A549 (cell line): ENCODE data around the gene ELOVL5. TPM values are rescaled to one million over a fixed set of nuclear protein-coding genes. Genes with fewer than 3 reads are reported as not detected.

Experiments used
- ATAC-seq, 2 experiments: fragments of 200-7000 bp in 1 of 2; fragments of >200 bp in 1 of 2; cut with Nextera tagmentation in 1 of 2; cut with Tn5 transposase in 1 of 2; 3 replicates each; pipeline versions ENCODE4 v1.8.0 to v1.9.1; 2018 to 2020; ENCODE audit warnings: mild to moderate bottlenecking in 1 of 2, moderate library complexity in 1 of 2
- CTCF ChIA-PET: fragments of 300-600 bp; sonication (Branson Sonifier 250); formaldehyde crosslinking; extraction: SDS; loops from one replicate; lab custom pipeline; 2021; ENCODE audit warnings: antibody characterized with exemption, inconsistent platforms; lab: Yijun Ruan, JAX
- POLR2A ChIA-PET: fragments of 350-600 bp; formaldehyde crosslinking; extraction: SDS; loops from one replicate; lab custom pipeline; 2021; ENCODE audit warnings: antibody characterized with exemption, inconsistent platforms; lab: Yijun Ruan, JAX
- DNase-seq, 2 experiments: peaks; one replicate each; pipeline versions ENCODE4 v3.0.0 to v3.0.0-alpha.2; 2011 to 2016; ENCODE audit warnings: low read depth in 1 of 2, low spot score in 1 of 2
- FAIRE-seq: peaks from 2 replicates; lab custom pipeline; 2011; peaks lifted over from hg19 to GRCh38; lab: Jason Lieb, UNC
- H3K27ac ChIP-seq, 2 experiments: fragments of >200 bp; sonication (Bioruptor Twin); formaldehyde crosslinking; 3 replicates each; pipeline ENCODE4 v1.5.1; 2016 to 2017
- H3K4me1 ChIP-seq: fragments of >200 bp; sonication (Bioruptor Twin); formaldehyde crosslinking; 3 replicates; pipeline ENCODE4 v1.6.1; 2016
- H3K4me2 ChIP-seq: fragments of >200 bp; sonication (Bioruptor Twin); formaldehyde crosslinking; 3 replicates; pipeline ENCODE4 v1.6.1; 2016
- H3K4me3 ChIP-seq: fragments of >200 bp; sonication (Bioruptor Twin); formaldehyde crosslinking; 3 replicates; pipeline ENCODE4 v1.5.1; 2016
- H3K9me3 ChIP-seq: fragments of >200 bp; sonication (Bioruptor Twin); formaldehyde crosslinking; 3 replicates; pipeline ENCODE4 v1.6.1; 2016
- BHLHE40 ChIP-seq: IDR thresholded peaks from 2 replicates; pipeline ENCODE4 v1.6.1; 2012; ENCODE audit warnings: low read depth, low read length, inconsistent platforms
- CHD2 ChIP-seq: fragments of 150-350 bp; IDR thresholded peaks from 2 replicates; pipeline ENCODE4 v1.6.1; 2014; ENCODE audit warnings: low read length; ENCODE audit not compliant: partially characterized antibody
- EHF ChIP-seq: fragments of 250-450 bp; sonication (Bioruptor Pico); IDR thresholded peaks from 2 replicates; pipeline ENCODE4 v1.5.0; 2020; ENCODE audit warnings: mild to moderate bottlenecking
- ESRRA ChIP-seq: fragments of 150-350 bp; IDR thresholded peaks from 2 replicates; pipeline ENCODE4 v1.6.1; 2014; ENCODE audit warnings: mild to moderate bottlenecking, low read length, borderline replicate concordance
- FOSB ChIP-seq: fragments of 250-450 bp; sonication (Bioruptor Pico); IDR thresholded peaks from 2 replicates; pipeline ENCODE4 v1.5.0; 2020; ENCODE audit warnings: mild to moderate bottlenecking, moderate library complexity
- FOSL2 ChIP-seq, 2 experiments: fragments of 450-650 bp in 1 of 2; fragments of >200 bp in 1 of 2; sonication (Bioruptor Twin) in 1 of 2; formaldehyde crosslinking; IDR thresholded peaks; 2 replicates each; pipeline versions ENCODE4 v1.5.0 to v1.6.1; 2016 to 2020; ENCODE audit warnings: mild to moderate bottlenecking in 1 of 2, moderate library complexity in 1 of 2
- GATA3 ChIP-seq: IDR thresholded peaks from 2 replicates; pipeline ENCODE4 v1.6.1; 2012; ENCODE audit warnings: borderline replicate concordance
- HDAC2 ChIP-seq: fragments of 200-600 bp; sonication (generic); IDR thresholded peaks from 2 replicates; pipeline ENCODE4 v1.6.1; 2016
- HEYL ChIP-seq: fragments of 250-450 bp; sonication (Bioruptor Pico); IDR thresholded peaks from 2 replicates; pipeline ENCODE4 v1.8.0; 2021; ENCODE audit warnings: mild to moderate bottlenecking, moderate library complexity
- HOXB13 ChIP-seq: fragments of 250-450 bp; sonication (Bioruptor Pico); IDR thresholded peaks from 2 replicates; pipeline ENCODE4 v1.5.0; 2020; ENCODE audit warnings: low read depth, mild to moderate bottlenecking, moderate library complexity
- HOXB5 ChIP-seq: fragments of 250-450 bp; sonication (Bioruptor Pico); IDR thresholded peaks from 2 replicates; pipeline ENCODE4 v1.5.0; 2020; ENCODE audit warnings: mild to moderate bottlenecking, moderate library complexity
- JUNB ChIP-seq: fragments of >200 bp; sonication (Bioruptor Twin); formaldehyde crosslinking; IDR thresholded peaks from 2 replicates; pipeline ENCODE4 v1.6.1; 2016
- KDM1A ChIP-seq: fragments of 200-600 bp; sonication (generic); IDR thresholded peaks from 2 replicates; pipeline ENCODE4 v1.6.1; 2016; ENCODE audit warnings: low read depth, mild to moderate bottlenecking
- MYC ChIP-seq: IDR thresholded peaks from 2 replicates; pipeline ENCODE4 v1.6.1; 2012; ENCODE audit warnings: mild to moderate bottlenecking, inconsistent platforms, low read length, improper control_type of control experiment, borderline replicate concordance
- NPAS2 ChIP-seq: fragments of 250-450 bp; sonication (Bioruptor Pico); IDR thresholded peaks from 2 replicates; pipeline ENCODE4 v1.8.0; 2022; ENCODE audit warnings: mild to moderate bottlenecking, moderate library complexity, borderline replicate concordance
- NR3C1 ChIP-seq: fragments of >200 bp; sonication (Bioruptor Twin); formaldehyde crosslinking; IDR thresholded peaks from 3 replicates; pipeline ENCODE4 v1.6.1; 2017
- PBX3 ChIP-seq: IDR thresholded peaks from 2 replicates; pipeline ENCODE4 v1.6.1; 2012
- PHF8 ChIP-seq: fragments of 200-600 bp; sonication (generic); IDR thresholded peaks from 2 replicates; pipeline ENCODE4 v1.6.1; 2016; ENCODE audit warnings: low read depth, mild to moderate bottlenecking, antibody characterized with exemption, moderate library complexity, borderline replicate concordance
- POLR2A ChIP-seq: IDR thresholded peaks from 2 replicates; pipeline ENCODE4 v1.6.1; 2012; ENCODE audit warnings: mild to moderate bottlenecking, low read length
- POLR2AphosphoS2 ChIP-seq: conservative IDR thresholded peaks from 2 replicates; pipeline ENCODE4 v1.6.1; 2012; ENCODE audit warnings: low read length, improper control_type of control experiment, inconsistent platforms
- RAD21 ChIP-seq, 2 experiments: fragments of >200 bp in 1 of 2; sonication (Bioruptor Twin) in 1 of 2; formaldehyde crosslinking in 1 of 2; IDR thresholded peaks in 1 of 2; conservative IDR thresholded peaks in 1 of 2; 2 replicates in 1 of 2; 3 replicates in 1 of 2; pipeline ENCODE4 v1.6.1; 2012 to 2018; ENCODE audit warnings: inconsistent platforms in 1 of 2
- RARB ChIP-seq: fragments of 250-450 bp; sonication (Bioruptor Pico); IDR thresholded peaks from 2 replicates; pipeline ENCODE4 v1.8.0; 2021; ENCODE audit warnings: mild to moderate bottlenecking, moderate library complexity
- RFX5 ChIP-seq: fragments of 450-650 bp; IDR thresholded peaks from 2 replicates; pipeline ENCODE4 v1.7.1; 2014; ENCODE audit warnings: antibody characterized with exemption, mild to moderate bottlenecking, moderate library complexity
- RNF2 ChIP-seq: fragments of 200-600 bp; sonication (generic); IDR thresholded peaks from 2 replicates; pipeline ENCODE4 v1.6.1; 2016; ENCODE audit warnings: low read depth, mild to moderate bottlenecking, antibody characterized with exemption, moderate library complexity, borderline replicate concordance
- SREBF2 ChIP-seq: fragments of 450-650 bp; IDR thresholded peaks from 2 replicates; pipeline ENCODE4 v1.6.1; 2014; ENCODE audit warnings: mild to moderate bottlenecking, moderate library complexity
- USF2 ChIP-seq: fragments of 450-650 bp; IDR thresholded peaks from 2 replicates; pipeline ENCODE4 v1.6.1; 2014; ENCODE audit warnings: antibody characterized with exemption
- ZFP36 ChIP-seq: fragments of 450-650 bp; IDR thresholded peaks from 2 replicates; pipeline ENCODE4 v1.6.1; 2014; ENCODE audit warnings: borderline replicate concordance; ENCODE audit not compliant: partially characterized antibody
- ZNF302 ChIP-seq: fragments of 250-450 bp; sonication (Bioruptor Pico); IDR thresholded peaks from 2 replicates; pipeline ENCODE4 v1.9.0; 2021; ENCODE audit warnings: inconsistent platforms, mild to moderate bottlenecking, moderate library complexity
- WGBS: methylation state at CpG from one replicate; pipeline ENCODE4 v1.1.6; 2017; ENCODE audit errors: missing lambda C conversion rate; 5-methylcytosine and 5-hydroxymethylcytosine counted together
- polyA plus RNA-seq, 4 experiments: library from polyadenylated mRNA; depleted of rRNA in 3 of 4; stranded (reverse); fragments of >200 nt; fragmentation: RNase III in 1 of 4; extraction: RNeasy Plus Mini Kit Qiagen cat#74134 plus additional on column Dnase treatment in 1 of 4; gene quantifications; 2 replicates in 3 of 4; 3 replicates in 1 of 4; pipeline ENCODE4 v1.2.3, GENCODE V29; 2011 to 2017
- TF ChIP-seq, protein P1 (sequence below): fragments of >200 bp; sonication (Bioruptor Twin); formaldehyde crosslinking; IDR thresholded peaks from 2 replicates; pipeline ENCODE4 v1.6.1; 2016
- TF ChIP-seq, protein P2 (sequence below): fragments of 250-450 bp; sonication (Bioruptor Pico); IDR thresholded peaks from 2 replicates; pipeline ENCODE4 v1.5.0; 2020; ENCODE audit warnings: low read depth, mild to moderate bottlenecking, moderate library complexity
- TF ChIP-seq, protein P3 (sequence below): fragments of 150-350 bp; IDR thresholded peaks from 2 replicates; pipeline ENCODE4 v1.6.1; 2014; ENCODE audit warnings: low read depth, mild to moderate bottlenecking, low read length

Gene ELOVL5
- polyA plus RNA-seq, 2 of the 4 experiments (the other 2 are of a cell fraction), result 90.9 to 95.4 TPM

DNA sequence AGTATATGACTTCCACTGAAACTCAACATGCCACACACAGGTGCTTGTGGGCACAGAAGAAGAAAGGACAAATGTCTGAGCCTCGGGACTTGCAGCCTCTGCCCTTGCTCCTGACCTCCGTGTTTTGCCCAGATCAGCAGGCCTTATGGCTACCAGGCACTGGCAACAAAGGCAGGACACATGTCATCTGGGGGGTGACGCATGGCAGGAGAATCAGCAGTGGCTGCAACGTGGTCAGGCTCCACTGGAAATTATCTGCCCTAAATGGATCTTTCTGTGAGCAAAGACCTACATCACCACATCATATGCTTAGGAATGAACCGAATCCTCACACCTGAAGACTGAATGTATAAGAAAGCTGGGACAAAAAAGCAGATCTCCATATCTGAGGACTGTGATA lies 78.9 kb downstream of the ELOVL5 start:
- no peak for TF ChIP-seq NR3C1
- TF ChIP-seq HOXB5 (CRISPR knock-in tag), result no peak
- no peak for TF ChIP-seq HOXB13 (CRISPR knock-in tag)
- no peak for TF ChIP-seq FOSB (CRISPR knock-in tag)
- ChIA-PET CTCF (interaction anchor here (0.9 kb wide), 1 partner anchor 11 kb away, joined by 3 read pairs; no protein-coding TSS in a partner anchor), POLR2A (no interaction called here)
- no peak for FAIRE-seq
- no peak for ATAC-seq
- no peak overlapping the region for H3K4me2 ChIP-seq
- no peak overlapping the region for H3K27ac ChIP-seq
- H3K4me3 ChIP-seq, result no peak overlapping the region
- no peaks in the 10 kb centered on the region for H3K9me3 ChIP-seq
- 94% methylated on average over 5 of the region's 5 CpGs for WGBS
- DNase-seq, result no peak
- no peaks in the 10 kb centered on the region for H3K4me1 ChIP-seq

DNA sequence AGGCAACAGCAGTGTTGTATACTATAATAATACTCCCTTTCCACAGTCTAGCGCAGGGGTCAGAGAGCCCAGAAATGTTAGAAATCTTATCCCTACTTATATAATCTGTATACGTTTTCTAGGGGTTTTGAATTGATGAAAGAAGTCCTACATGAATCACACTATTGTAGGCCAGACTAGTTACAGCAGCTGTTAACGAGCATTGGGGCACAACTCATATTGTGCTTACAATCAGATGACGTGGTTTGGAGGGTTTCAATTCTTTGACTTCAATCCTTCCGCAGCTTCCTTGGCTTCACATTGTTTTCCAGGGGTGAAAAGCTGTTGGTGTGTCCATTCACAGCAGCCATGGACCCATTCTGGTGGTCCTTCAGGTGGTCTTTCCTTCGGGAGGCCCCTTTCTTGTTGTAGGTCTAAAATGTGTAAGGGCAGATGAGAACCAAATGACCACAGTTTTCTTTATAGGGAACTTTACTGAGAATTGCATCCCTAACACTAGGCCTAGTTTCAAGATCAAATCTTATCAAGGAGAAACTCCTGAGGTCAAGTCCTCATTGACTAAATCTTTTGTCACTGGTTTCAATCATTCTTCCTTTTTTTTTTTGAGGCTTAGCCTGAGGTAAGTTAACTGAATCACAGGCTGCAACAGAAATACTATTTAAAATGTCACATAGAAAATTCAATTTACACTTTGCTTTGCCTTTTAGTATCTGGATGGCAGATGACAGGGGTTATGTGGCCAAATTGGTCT lies 79.7 kb downstream of the ELOVL5 start:
- no peak for ATAC-seq
- DNase-seq, result no peak
- Histone ChIP-seq H3K4me1 (no peaks in the 10 kb centered on the region), H3K9me3 (no peaks in the 10 kb centered on the region), H3K27ac (no peak overlapping the region), H3K4me3 (no peak overlapping the region), H3K4me2 (no peak overlapping the region)
- ChIA-PET CTCF (no interaction called here), POLR2A (no interaction called here)
- no peak for TF ChIP-seq FOSB (CRISPR knock-in tag)
- TF ChIP-seq POLR2A, result no peak
- no peak for TF ChIP-seq ZFP36
- no peak for TF ChIP-seq PBX3
- TF ChIP-seq POLR2AphosphoS2, result no peak
- TF ChIP-seq PHF8, result no peak
- TF ChIP-seq RNF2, result no peak
- no peak for TF ChIP-seq FOSL2 (IDR thresholded peaks at IDR 0.05)
- no peak for TF ChIP-seq FOSL2 (CRISPR knock-in tag; IDR thresholded peaks at IDR 0.05)
- TF ChIP-seq HDAC2, result no peak
- no peak for TF ChIP-seq HEYL (CRISPR knock-in tag)
- TF ChIP-seq RAD21 (conservative IDR thresholded peaks at IDR 0.05 in 1 of 2, IDR thresholded peaks at IDR 0.05 in 1 of 2), result no peak
- TF ChIP-seq SREBF2, result no peak
- no peak for TF ChIP-seq BHLHE40
- no peak for TF ChIP-seq KDM1A
- TF ChIP-seq EHF (CRISPR knock-in tag), result no peak
- TF ChIP-seq NPAS2 (CRISPR knock-in tag), result no peak
- no peak for TF ChIP-seq GATA3
- TF ChIP-seq HOXB13 (CRISPR knock-in tag), result no peak
- no peak for TF ChIP-seq MYC
- no peak for FAIRE-seq
- WGBS, result 89% methylated on average over 6 of the region's 6 CpGs

GRCh38 chr6:53266553-53267090 lies 82.1 kb downstream of the ELOVL5 start:
- FAIRE-seq, result no peak
- no peak overlapping the region for H3K27ac ChIP-seq
- no peaks in the 10 kb centered on the region for H3K9me3 ChIP-seq
- 94% methylated on average over 4 of the region's 4 CpGs for WGBS
- no peak for ATAC-seq
- no peaks in the 10 kb centered on the region for H3K4me1 ChIP-seq
- DNase-seq, result no peak
- POLR2A ChIA-PET, result no interaction called here
- H3K4me2 ChIP-seq, result no peak overlapping the region
- CTCF ChIA-PET, result no interaction called here
- no peak overlapping the region for H3K4me3 ChIP-seq
- TF ChIP-seq RFX5, result no peak
- TF ChIP-seq JUNB, result no peak
- no peak for TF ChIP-seq ESRRA
- TF ChIP-seq RAD21 (conservative IDR thresholded peaks at IDR 0.05 in 1 of 2, IDR thresholded peaks at IDR 0.05 in 1 of 2), result no peak
- TF ChIP-seq, protein P1, sequence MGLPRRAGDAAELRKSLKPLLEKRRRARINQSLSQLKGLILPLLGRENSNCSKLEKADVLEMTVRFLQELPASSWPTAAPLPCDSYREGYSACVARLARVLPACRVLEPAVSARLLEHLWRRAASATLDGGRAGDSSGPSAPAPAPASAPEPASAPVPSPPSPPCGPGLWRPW, result no peak
- no peak for TF ChIP-seq HOXB5 (CRISPR knock-in tag)
- no peak for TF ChIP-seq FOSL2 (IDR thresholded peaks at IDR 0.05)
- no peak for TF ChIP-seq FOSL2 (CRISPR knock-in tag; IDR thresholded peaks at IDR 0.05)
- TF ChIP-seq RARB, result no peak
- TF ChIP-seq, protein P2, sequence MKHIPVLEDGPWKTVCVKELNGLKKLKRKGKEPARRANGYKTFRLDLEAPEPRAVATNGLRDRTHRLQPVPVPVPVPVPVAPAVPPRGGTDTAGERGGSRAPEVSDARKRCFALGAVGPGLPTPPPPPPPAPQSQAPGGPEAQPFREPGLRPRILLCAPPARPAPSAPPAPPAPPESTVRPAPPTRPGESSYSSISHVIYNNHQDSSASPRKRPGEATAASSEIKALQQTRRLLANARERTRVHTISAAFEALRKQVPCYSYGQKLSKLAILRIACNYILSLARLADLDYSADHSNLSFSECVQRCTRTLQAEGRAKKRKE (CRISPR knock-in tag), result no peak
- no peak for TF ChIP-seq ZNF302 (CRISPR knock-in tag)
- no peak for TF ChIP-seq CHD2
- TF ChIP-seq POLR2A, result no peak
- TF ChIP-seq FOSB (CRISPR knock-in tag), result no peak
- no peak for TF ChIP-seq USF2
- TF ChIP-seq, protein P3, sequence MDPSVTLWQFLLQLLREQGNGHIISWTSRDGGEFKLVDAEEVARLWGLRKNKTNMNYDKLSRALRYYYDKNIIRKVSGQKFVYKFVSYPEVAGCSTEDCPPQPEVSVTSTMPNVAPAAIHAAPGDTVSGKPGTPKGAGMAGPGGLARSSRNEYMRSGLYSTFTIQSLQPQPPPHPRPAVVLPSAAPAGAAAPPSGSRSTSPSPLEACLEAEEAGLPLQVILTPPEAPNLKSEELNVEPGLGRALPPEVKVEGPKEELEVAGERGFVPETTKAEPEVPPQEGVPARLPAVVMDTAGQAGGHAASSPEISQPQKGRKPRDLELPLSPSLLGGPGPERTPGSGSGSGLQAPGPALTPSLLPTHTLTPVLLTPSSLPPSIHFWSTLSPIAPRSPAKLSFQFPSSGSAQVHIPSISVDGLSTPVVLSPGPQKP, result no peak
- TF ChIP-seq GATA3, result no peak
